Endothelial cell of umbilical vein (primary cell): ENCODE data around the gene GJD2. TPM values are rescaled to one million over a fixed set of nuclear protein-coding genes. Genes with fewer than 3 reads are reported as not detected.
A peak's percentile ranks its signal among the peaks of the same experiment; 100 is the strongest.

Experiments
- BruUV-seq: library from RNA; stranded (reverse); fragments of 400-500 nt; replicated peaks from 2 replicates; lab custom pipeline; 2021; lab: Mats Ljungman, UMichigan
- CTCF ChIA-PET: fragments of 300-600, 350-600 bp; sonication (Branson Sonifier 250); formaldehyde crosslinking; loops from one replicate; lab custom pipeline; 2021; ENCODE audit warnings: antibody characterized with exemption, inconsistent platforms; lab: Charles Lee
- POLR2A ChIA-PET: fragments of 300-600, 350-600 bp; sonication (Branson Sonifier 250); formaldehyde crosslinking; loops from one replicate; lab custom pipeline; 2021; ENCODE audit warnings: antibody characterized with exemption, inconsistent platforms; lab: Charles Lee
- DNase-seq: peaks from one replicate; pipeline ENCODE4 v3.0.0-alpha.2; 2011; ENCODE audit warnings: low read depth, low spot score
- FAIRE-seq: peaks from 2 replicates; lab custom pipeline; 2011; peaks lifted over from hg19 to GRCh38; lab: Jason Lieb, UNC
- H2AFZ ChIP-seq: 2 replicates; pipeline ENCODE4 v1.6.0; 2012; ENCODE audit warnings: low read depth, low read length, control low read depth, inconsistent platforms
- H3K27ac ChIP-seq: 2 replicates; pipeline ENCODE4 v1.5.1; 2011; ENCODE audit warnings: low read depth, mild to moderate bottlenecking, control low read depth, low read length, moderate library complexity; ENCODE audit not compliant: insufficient read depth
- H3K27me3 ChIP-seq, 2 experiments: 2 replicates each; pipeline versions ENCODE4 v1.6.0 to v1.6.1; 2011; ENCODE audit warnings: low read length in 2 of 2, mixed read lengths in 1 of 2; ENCODE audit not compliant: control insufficient read depth in 2 of 2, insufficient read depth in 2 of 2
- H3K36me3 ChIP-seq, 2 experiments: 2 replicates in 1 of 2; 3 replicates in 1 of 2; pipeline ENCODE4 v1.5.1; 2011; ENCODE audit warnings: low read length in 2 of 2, mild to moderate bottlenecking in 1 of 2, moderate library complexity in 1 of 2; ENCODE audit not compliant: control insufficient read depth in 2 of 2, insufficient read depth in 2 of 2; ENCODE audit errors: extremely low read depth in 1 of 2
- H3K4me1 ChIP-seq: 3 replicates; pipeline ENCODE4 v1.5.1; 2011; ENCODE audit warnings: mild to moderate bottlenecking, low read length; ENCODE audit not compliant: control insufficient read depth, insufficient read depth; ENCODE audit errors: extremely low read depth
- H3K4me2 ChIP-seq: 2 replicates; pipeline ENCODE4 v1.6.1; 2011; ENCODE audit warnings: low read length, control low read depth, mixed read lengths; ENCODE audit not compliant: insufficient read depth
- H3K4me3 ChIP-seq, 3 experiments: fragments of 200-600 bp in 1 of 3; sonication (generic), shearing (Covaris generic) in 1 of 3; replicated peaks in 1 of 3; 2 replicates each; pipeline ENCODE4 v1.5.1; 2011 to 2016; ENCODE audit warnings: control low read depth in 3 of 3, low read length in 3 of 3, mild to moderate bottlenecking in 2 of 3, inconsistent platforms in 1 of 3, low read depth in 1 of 3, moderate library complexity in 1 of 3; ENCODE audit not compliant: insufficient read depth in 1 of 3
- H3K79me2 ChIP-seq: 2 replicates; pipeline ENCODE4 v1.6.0; 2012; ENCODE audit warnings: low read length, inconsistent platforms; ENCODE audit not compliant: control insufficient read depth, insufficient read depth
- H3K9ac ChIP-seq: replicated peaks from 2 replicates; pipeline ENCODE3; 2011; ENCODE audit warnings: low read length, control low read depth; ENCODE audit not compliant: insufficient read depth; ENCODE audit errors: extremely low read depth
- H3K9me1 ChIP-seq: replicated peaks from 3 replicates; pipeline ENCODE4 v1.6.0; 2011; ENCODE audit warnings: mild to moderate bottlenecking, low read length; ENCODE audit not compliant: control insufficient read depth, insufficient read depth; ENCODE audit errors: extremely low read depth
- H3K9me3 ChIP-seq: replicated peaks from 2 replicates; pipeline ENCODE4 v1.5.1; 2012; ENCODE audit warnings: low read length, inconsistent platforms; ENCODE audit not compliant: control insufficient read depth, insufficient read depth
- H4K20me1 ChIP-seq: replicated peaks from 2 replicates; pipeline ENCODE3; 2011; ENCODE audit warnings: mild to moderate bottlenecking, low read length; ENCODE audit not compliant: control insufficient read depth, insufficient read depth; ENCODE audit errors: extremely low read depth
- CTCF ChIP-seq, 2 donors: IDR thresholded peaks; 1 replicate in 1 of 2; 2 replicates in 1 of 2; pipeline ENCODE4 v1.5.1; 2011; ENCODE audit warnings: low read length in 2 of 2, mild to moderate bottlenecking in 2 of 2, moderate library complexity in 2 of 2, control low read depth in 1 of 2, inconsistent platforms in 1 of 2, low read depth in 1 of 2; ENCODE audit not compliant: insufficient read depth in 1 of 2; ENCODE audit errors: extremely low read depth in 1 of 2
- EZH2 ChIP-seq: IDR thresholded peaks from 2 replicates; pipeline ENCODE4 v1.6.1; 2012; ENCODE audit warnings: borderline replicate concordance, low read depth, mild to moderate bottlenecking, moderate library complexity, low read length, inconsistent platforms; ENCODE audit not compliant: severe bottlenecking
- FOS ChIP-seq: IDR thresholded peaks from 2 replicates; pipeline ENCODE4 v1.6.1; 2011; ENCODE audit warnings: mild to moderate bottlenecking, low read length, moderate library complexity, borderline replicate concordance; ENCODE audit not compliant: insufficient read depth
- GATA2 ChIP-seq: IDR thresholded peaks from 2 replicates; pipeline ENCODE4 v1.7.0; 2011; ENCODE audit warnings: low read depth, mild to moderate bottlenecking, moderate library complexity, mixed read lengths, low read length; ENCODE audit not compliant: insufficient read length, insufficient read depth
- JUN ChIP-seq: IDR thresholded peaks from 2 replicates; pipeline ENCODE4 v1.6.1; 2011; ENCODE audit warnings: borderline replicate concordance, low read depth; ENCODE audit not compliant: insufficient read length, insufficient read depth
- MYC ChIP-seq: IDR thresholded peaks from one replicate; pipeline ENCODE4 v1.6.1; 2011; ENCODE audit warnings: mild to moderate bottlenecking, low read depth, low read length
- POLR2A ChIP-seq: IDR thresholded peaks from 2 replicates; pipeline ENCODE4 v1.6.1; 2012; ENCODE audit warnings: low read depth, mild to moderate bottlenecking, control low read depth, low read length
- POLR2AphosphoS5 ChIP-seq: IDR thresholded peaks from 2 replicates; pipeline ENCODE4 v1.6.1; 2012; ENCODE audit warnings: low read depth, mild to moderate bottlenecking, control low read depth, low read length, moderate library complexity; ENCODE audit not compliant: insufficient read depth
- dilution Hi-C: fragments of 300-500 bp; cut with MboI; formaldehyde crosslinking; loops from one replicate; pipeline ENCODE4 v1.15.0; 2019; ENCODE audit warnings: low sequenced_read_pairs; ENCODE audit not compliant: extremely low pct_ligation_motif_present
- intact Hi-C: fragments of 100-400 bp; cut with micrococcal nuclease; formaldehyde crosslinking; loops from one replicate; pipeline ENCODE4 v1.10.0; 2022
- polyA plus RNA-seq, 4 experiments: library from polyadenylated mRNA; depleted of rRNA in 3 of 4; stranded (reverse) in 3 of 4; unstranded in 1 of 4; fragments of >200 nt; gene quantifications; 2 replicates each; pipeline versions ENCODE4 v1.2.1 to v1.2.3, GENCODE V29; 2011 to 2012; ENCODE audit warnings: missing spikeins in 1 of 4
- total RNA-seq: library from RNA; stranded (reverse); gene quantifications from 2 replicates; pipeline ENCODE4 v1.2.3, GENCODE V29; 2021
- TF ChIP-seq, protein P1 (sequence below): IDR thresholded peaks from 2 replicates; pipeline ENCODE4 v1.6.1; 2011; ENCODE audit not compliant: insufficient read depth, insufficient read length

The GJD2 gene
- total and polyA plus RNA-seq, 2 donors (not counting 3 experiments of a cell fraction or from before 2014, with no cell fraction given), result not detected

DNA sequence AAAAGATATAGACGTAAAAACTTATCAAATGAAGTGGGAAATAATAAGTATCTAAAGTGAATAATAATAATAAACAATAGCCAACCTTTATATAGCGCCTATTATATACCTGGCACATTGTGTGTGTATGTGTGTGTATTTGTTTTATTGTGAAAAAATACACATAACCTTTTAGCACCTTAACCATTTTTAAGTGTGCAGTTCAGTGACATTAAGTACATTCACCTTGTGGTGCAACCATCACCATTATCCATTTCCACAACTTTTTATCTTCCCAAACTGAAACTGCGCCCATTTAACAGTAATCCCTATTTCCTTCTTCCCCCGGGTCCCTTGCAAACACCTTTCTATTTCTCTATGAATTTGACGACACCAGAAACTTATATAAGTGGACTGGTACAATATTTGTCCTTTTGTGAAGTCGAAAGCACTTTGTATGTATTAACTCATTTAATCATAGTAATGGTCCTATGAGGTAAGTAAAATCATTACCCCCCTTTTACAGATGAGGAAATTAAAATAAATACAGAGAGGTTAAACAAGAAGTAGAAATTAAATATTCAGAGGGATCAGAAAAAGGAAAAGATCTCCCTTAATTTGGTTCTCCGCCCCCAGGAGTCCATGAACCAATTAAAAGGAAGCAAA, 33.5 kb downstream of the GJD2 start:
- TF ChIP-seq MYC (no peak), JUN (no peak), EZH2 (no peak), POLR2AphosphoS5 (no peak), POLR2A (no peak), GATA2 (no peak), FOS (no peak), CTCF (IDR thresholded peaks at IDR 0.05; ENCODE audit: extremely low read depth in 1 of 2, insufficient read depth in 1 of 2, low read depth in 1 of 2, low read length in 2 of 2) (no peak)
- TF ChIP-seq, protein P1, sequence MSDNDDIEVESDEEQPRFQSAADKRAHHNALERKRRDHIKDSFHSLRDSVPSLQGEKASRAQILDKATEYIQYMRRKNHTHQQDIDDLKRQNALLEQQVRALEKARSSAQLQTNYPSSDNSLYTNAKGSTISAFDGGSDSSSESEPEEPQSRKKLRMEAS, result no peak
- peak overlapping the region; percentile 35 for H2AFZ ChIP-seq
- no peaks in the 10 kb centered on the region for H4K20me1 ChIP-seq
- no TSS peak for BruUV-seq
- ChIA-PET CTCF (interaction anchor here (1.6 kb wide), 1 partner anchor 199 kb away, joined by 7 read pairs; no protein-coding TSS in a partner anchor), POLR2A (no interaction called here)
- peaks cover 11% of the 10 kb centered on the region for H3K4me1 ChIP-seq
- H3K9ac ChIP-seq, result no peak overlapping the region
- dilution Hi-C loops (no loop called here), intact Hi-C loops (no loop called here)
- H3K4me2 ChIP-seq, result peak overlapping the region; percentile 26
- H3K79me2 ChIP-seq, result no peaks in the 10 kb centered on the region
- no peak overlapping the region for H3K27ac ChIP-seq
- H3K9me1 ChIP-seq, result no peaks in the 10 kb centered on the region
- H3K4me3 ChIP-seq, result peak overlapping the region in 1 of 3 experiments; percentile 32
- H3K36me3 ChIP-seq, result no peaks in the 10 kb centered on the region
- H3K9me3 ChIP-seq, result no peaks in the 10 kb centered on the region
- FAIRE-seq, result no peak
- DNase-seq, result no peak
- no peaks in the 10 kb centered on the region for H3K27me3 ChIP-seq
